ENCODE data around the gene ADH5. TPM values are rescaled to one million over a fixed set of nuclear protein-coding genes. Genes with fewer than 3 reads are reported as not detected.

ADH5 gene
- 108 TPM for total RNA-seq

GRCh38 chr4:99088481-99089365 lies at the start of gene ADH5:
Gene ADH5, minus strand, starts transcription at chr4:99088788. Its CDS starts 88 bp downstream, at chr4:99088700.

Other genes starting within 250 kb of the ADH5 start
- 97.7 TPM for gene EIF4E, start 159.7 kb downstream of the ADH5 start, total RNA-seq
- 35.4 TPM for gene METAP1, start 93.1 kb downstream of the ADH5 start, total RNA-seq
- gene ADH4, start 55.5 kb upstream of the ADH5 start, total RNA-seq, result 1.1 TPM
- gene ADH6, start 130.5 kb upstream of the ADH5 start, total RNA-seq, result 8.8 TPM
- 0.35 TPM for gene ADH1A, start 202.2 kb upstream of the ADH5 start, total RNA-seq
- gene ADH1B, start 232.6 kb upstream of the ADH5 start, total RNA-seq, result 36.6 TPM

Measured in metanephros (tissue), 1 donor.